Liver (tissue), 9 donors: Measurements from ENCODE around the gene TMEM53. TPM values are rescaled to one million over a fixed set of nuclear protein-coding genes. Genes with fewer than 3 reads are reported as not detected.

Source experiments
- DNase-seq: peaks from one replicate; pipeline ENCODE4 v3.0.0-alpha.2; 2017; ENCODE audit warnings: low spot score
- H3K27ac ChIP-seq, 2 donors: one replicate each; pipeline ENCODE4 v1.7.0; 2013; ENCODE audit warnings: inconsistent platforms in 2 of 2, low read length in 2 of 2, control low read depth in 1 of 2, low read depth in 1 of 2, mild to moderate bottlenecking in 1 of 2
- H3K27me3 ChIP-seq, 4 donors: one replicate each; pipeline versions ENCODE4 v1.6.1 to v1.7.0; 2013; ENCODE audit warnings: low read length in 3 of 4, inconsistent platforms in 1 of 4, mild to moderate bottlenecking in 1 of 4, moderate library complexity in 1 of 4; ENCODE audit not compliant: control insufficient read depth in 4 of 4, insufficient read depth in 4 of 4
- H3K36me3 ChIP-seq, 4 donors: one replicate each; pipeline versions ENCODE4 v1.6.1 to v1.7.0; 2013; ENCODE audit warnings: low read length in 3 of 4, mild to moderate bottlenecking in 3 of 4, low read depth in 1 of 4, moderate library complexity in 1 of 4; ENCODE audit not compliant: control insufficient read depth in 4 of 4, insufficient read depth in 3 of 4
- H3K4me1 ChIP-seq, 4 donors: one replicate each; pipeline versions ENCODE4 v1.6.1 to v1.7.0; 2013; ENCODE audit warnings: low read length in 3 of 4, mild to moderate bottlenecking in 3 of 4, moderate library complexity in 1 of 4; ENCODE audit not compliant: control insufficient read depth in 4 of 4, insufficient read depth in 4 of 4
- H3K4me3 ChIP-seq, 3 donors: one replicate each; pipeline versions ENCODE4 v1.6.1 to v1.7.0; 2013; ENCODE audit warnings: low read length in 3 of 3, control low read depth in 1 of 3, low read depth in 1 of 3, mild to moderate bottlenecking in 1 of 3
- H3K9ac ChIP-seq, 2 donors: one replicate each; pipeline ENCODE4 v1.7.0; 2013; ENCODE audit warnings: low read length in 2 of 2, mild to moderate bottlenecking in 2 of 2, moderate library complexity in 2 of 2, control low read depth in 1 of 2, low read depth in 1 of 2
- H3K9me3 ChIP-seq, 4 donors: one replicate each; pipeline versions ENCODE4 v1.6.1 to v1.7.0; 2013; ENCODE audit warnings: low read length in 3 of 4; ENCODE audit not compliant: control insufficient read depth in 4 of 4
- EGR1 ChIP-seq, 2 donors: IDR thresholded peaks; 2 replicates each; pipeline ENCODE4 v1.6.1; 2016 to 2018; ENCODE audit warnings: antibody characterized with exemption in 2 of 2, low read depth in 2 of 2
- FOXA1 ChIP-seq: IDR thresholded peaks from 2 replicates; pipeline ENCODE4 v1.6.1; 2016; ENCODE audit warnings: antibody characterized with exemption
- FOXA2 ChIP-seq: IDR thresholded peaks from 2 replicates; pipeline ENCODE4 v1.6.1; 2016; ENCODE audit warnings: antibody characterized with exemption
- GABPA ChIP-seq, 2 donors: IDR thresholded peaks in 1 of 2; conservative IDR thresholded peaks in 1 of 2; 2 replicates each; pipeline ENCODE4 v1.6.1; 2016; ENCODE audit warnings: antibody characterized with exemption in 2 of 2, mild to moderate bottlenecking in 1 of 2, moderate library complexity in 1 of 2
- HNF4A ChIP-seq, 2 donors: conservative IDR thresholded peaks; 2 replicates each; pipeline ENCODE4 v1.6.1; 2016; ENCODE audit warnings: antibody characterized with exemption in 2 of 2, mild to moderate bottlenecking in 2 of 2
- HNF4G ChIP-seq: IDR thresholded peaks from 2 replicates; pipeline ENCODE4 v1.6.1; 2016; ENCODE audit warnings: antibody characterized with exemption
- NR2F2 ChIP-seq: IDR thresholded peaks from 2 replicates; pipeline ENCODE4 v1.6.1; 2016; ENCODE audit warnings: antibody characterized with exemption
- RAD21 ChIP-seq, 2 donors: IDR thresholded peaks; 2 replicates each; pipeline ENCODE4 v1.6.1; 2016; ENCODE audit warnings: antibody characterized with exemption in 2 of 2, mild to moderate bottlenecking in 2 of 2
- RXRA ChIP-seq, 2 donors: IDR thresholded peaks; 2 replicates each; pipeline ENCODE4 v1.6.1; 2017 to 2018; ENCODE audit warnings: antibody characterized with exemption in 2 of 2, mild to moderate bottlenecking in 1 of 2
- SP1 ChIP-seq: IDR thresholded peaks from 2 replicates; pipeline ENCODE4 v1.6.1; 2018; ENCODE audit warnings: antibody characterized with exemption, mild to moderate bottlenecking
- WGBS: extraction: QIAGEN DNeasy Blood & Tissue Kit; methylation state at CpG from one replicate; pipeline ENCODE4 v1.1.7; 2013; 5-methylcytosine and 5-hydroxymethylcytosine counted together
- polyA plus RNA-seq, 2 donors: library from polyadenylated mRNA; stranded (reverse) in 1 of 2; unstranded in 1 of 2; fragments of 200-250 nt in 1 of 2; fragments of >200 nt in 1 of 2; fragmentation: Nextera tagmentation in 1 of 2; extraction: Ambion mirVana in 1 of 2; gene quantifications; one replicate each; pipeline versions ENCODE4 v1.2.1 to v1.2.3, GENCODE V29; 2013 to 2015
- total RNA-seq, 2 donors: library from RNA; depleted of rRNA; stranded (reverse); fragments of >200 nt; gene quantifications; one replicate each; pipeline ENCODE4 v1.2.3, GENCODE V29; 2014
- TF ChIP-seq, protein P1 (sequence below): IDR thresholded peaks from 2 replicates; pipeline ENCODE4 v1.6.1; 2016; ENCODE audit warnings: antibody characterized with exemption
- TF ChIP-seq, protein P2 (sequence below): fragments of 150-350 bp; IDR thresholded peaks from 2 replicates; pipeline ENCODE4 v1.5.1; 2017; ENCODE audit warnings: improper control_type of control experiment, low read depth, low read length; ENCODE audit not compliant: missing input control
- TF ChIP-seq, protein P3 (sequence below): IDR thresholded peaks from 2 replicates; pipeline ENCODE4 v1.6.1; 2016; ENCODE audit warnings: antibody characterized with exemption, mild to moderate bottlenecking
- TF ChIP-seq, protein P4 (sequence below): IDR thresholded peaks from 2 replicates; pipeline ENCODE4 v1.6.1; 2016; ENCODE audit warnings: antibody characterized with exemption
- donor health status: healthy.
- donor health status: healthy.
- donor health status: healthy.
- donor health status: healthy.
- donor health status: healthy.

TMEM53 gene
- total and polyA plus RNA-seq, 4 donors = 9.9 to 89.2 (median 29.4) TPM

DNA sequence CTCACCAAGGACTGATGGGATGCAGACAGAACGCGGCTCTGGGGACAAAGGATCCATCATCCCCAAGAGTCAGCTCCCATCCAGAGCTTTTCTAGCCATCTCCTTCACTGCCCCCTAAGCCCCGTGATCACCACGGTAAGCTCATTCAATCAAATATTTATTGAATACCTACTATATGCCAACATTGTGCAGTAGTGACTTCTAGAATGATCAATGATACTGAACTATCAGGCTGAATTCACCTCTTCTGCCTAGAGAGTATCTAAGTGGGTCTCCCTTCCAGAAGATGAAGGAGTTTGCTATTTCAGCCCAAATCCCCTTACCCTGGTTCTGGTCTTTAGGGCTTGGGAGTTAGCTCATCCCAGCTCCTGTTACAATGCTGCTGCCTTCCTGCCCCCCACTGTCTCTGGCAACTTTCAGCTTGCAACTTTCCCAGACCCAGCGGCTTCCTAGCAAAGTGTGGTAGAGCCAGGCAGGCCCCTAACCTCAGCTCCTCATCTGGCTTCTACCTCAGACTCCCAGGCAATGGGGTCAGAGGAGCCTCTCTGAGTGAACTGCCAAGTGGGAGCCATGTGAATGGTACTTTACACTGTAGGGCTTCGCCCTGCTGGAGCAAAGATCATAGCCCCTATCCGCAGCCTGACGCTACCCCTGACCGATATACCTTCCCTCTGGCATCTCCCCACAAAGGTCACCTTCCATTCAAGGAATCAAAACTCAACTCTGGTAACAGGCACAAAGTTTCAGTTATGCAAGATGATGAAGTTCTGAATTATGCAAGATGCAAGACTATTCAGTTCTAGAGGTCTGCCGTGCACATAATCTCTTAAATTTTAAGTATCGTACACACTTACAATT, 20.9 kb downstream of the TMEM53 start:
- no peaks in the 10 kb centered on the region for H3K9me3 ChIP-seq
- TF ChIP-seq RXRA (IDR thresholded peaks at IDR 0.05) (peak in 1 of 2 donors; percentile 92), SP1 (peak; percentile 74), FOXA1 (no peak), EGR1 (IDR thresholded peaks at IDR 0.05; ENCODE audit: low read depth in 2 of 2) (no peak), RAD21 (IDR thresholded peaks at IDR 0.05) (peak in 1 of 2 donors; percentile 21), NR2F2 (no peak), GABPA (IDR thresholded peaks at IDR 0.05 in 1 of 2, conservative IDR thresholded peaks at IDR 0.05 in 1 of 2) (no peak), HNF4G (peak; percentile 68), FOXA2 (no peak), HNF4A (conservative IDR thresholded peaks at IDR 0.05) (peak in 1 of 2 donors; percentile 90)
- TF ChIP-seq, protein P1, sequence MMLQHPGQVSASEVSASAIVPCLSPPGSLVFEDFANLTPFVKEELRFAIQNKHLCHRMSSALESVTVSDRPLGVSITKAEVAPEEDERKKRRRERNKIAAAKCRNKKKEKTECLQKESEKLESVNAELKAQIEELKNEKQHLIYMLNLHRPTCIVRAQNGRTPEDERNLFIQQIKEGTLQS = peak; percentile 37
- TF ChIP-seq, protein P2, sequence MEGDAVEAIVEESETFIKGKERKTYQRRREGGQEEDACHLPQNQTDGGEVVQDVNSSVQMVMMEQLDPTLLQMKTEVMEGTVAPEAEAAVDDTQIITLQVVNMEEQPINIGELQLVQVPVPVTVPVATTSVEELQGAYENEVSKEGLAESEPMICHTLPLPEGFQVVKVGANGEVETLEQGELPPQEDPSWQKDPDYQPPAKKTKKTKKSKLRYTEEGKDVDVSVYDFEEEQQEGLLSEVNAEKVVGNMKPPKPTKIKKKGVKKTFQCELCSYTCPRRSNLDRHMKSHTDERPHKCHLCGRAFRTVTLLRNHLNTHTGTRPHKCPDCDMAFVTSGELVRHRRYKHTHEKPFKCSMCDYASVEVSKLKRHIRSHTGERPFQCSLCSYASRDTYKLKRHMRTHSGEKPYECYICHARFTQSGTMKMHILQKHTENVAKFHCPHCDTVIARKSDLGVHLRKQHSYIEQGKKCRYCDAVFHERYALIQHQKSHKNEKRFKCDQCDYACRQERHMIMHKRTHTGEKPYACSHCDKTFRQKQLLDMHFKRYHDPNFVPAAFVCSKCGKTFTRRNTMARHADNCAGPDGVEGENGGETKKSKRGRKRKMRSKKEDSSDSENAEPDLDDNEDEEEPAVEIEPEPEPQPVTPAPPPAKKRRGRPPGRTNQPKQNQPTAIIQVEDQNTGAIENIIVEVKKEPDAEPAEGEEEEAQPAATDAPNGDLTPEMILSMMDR = no peak
- TF ChIP-seq, protein P3, sequence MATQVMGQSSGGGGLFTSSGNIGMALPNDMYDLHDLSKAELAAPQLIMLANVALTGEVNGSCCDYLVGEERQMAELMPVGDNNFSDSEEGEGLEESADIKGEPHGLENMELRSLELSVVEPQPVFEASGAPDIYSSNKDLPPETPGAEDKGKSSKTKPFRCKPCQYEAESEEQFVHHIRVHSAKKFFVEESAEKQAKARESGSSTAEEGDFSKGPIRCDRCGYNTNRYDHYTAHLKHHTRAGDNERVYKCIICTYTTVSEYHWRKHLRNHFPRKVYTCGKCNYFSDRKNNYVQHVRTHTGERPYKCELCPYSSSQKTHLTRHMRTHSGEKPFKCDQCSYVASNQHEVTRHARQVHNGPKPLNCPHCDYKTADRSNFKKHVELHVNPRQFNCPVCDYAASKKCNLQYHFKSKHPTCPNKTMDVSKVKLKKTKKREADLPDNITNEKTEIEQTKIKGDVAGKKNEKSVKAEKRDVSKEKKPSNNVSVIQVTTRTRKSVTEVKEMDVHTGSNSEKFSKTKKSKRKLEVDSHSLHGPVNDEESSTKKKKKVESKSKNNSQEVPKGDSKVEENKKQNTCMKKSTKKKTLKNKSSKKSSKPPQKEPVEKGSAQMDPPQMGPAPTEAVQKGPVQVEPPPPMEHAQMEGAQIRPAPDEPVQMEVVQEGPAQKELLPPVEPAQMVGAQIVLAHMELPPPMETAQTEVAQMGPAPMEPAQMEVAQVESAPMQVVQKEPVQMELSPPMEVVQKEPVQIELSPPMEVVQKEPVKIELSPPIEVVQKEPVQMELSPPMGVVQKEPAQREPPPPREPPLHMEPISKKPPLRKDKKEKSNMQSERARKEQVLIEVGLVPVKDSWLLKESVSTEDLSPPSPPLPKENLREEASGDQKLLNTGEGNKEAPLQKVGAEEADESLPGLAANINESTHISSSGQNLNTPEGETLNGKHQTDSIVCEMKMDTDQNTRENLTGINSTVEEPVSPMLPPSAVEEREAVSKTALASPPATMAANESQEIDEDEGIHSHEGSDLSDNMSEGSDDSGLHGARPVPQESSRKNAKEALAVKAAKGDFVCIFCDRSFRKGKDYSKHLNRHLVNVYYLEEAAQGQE = no peak
- DNase-seq = no peak
- no peaks in the 10 kb centered on the region for H3K27me3 ChIP-seq
- peaks cover 6 to 31% (median 14%) of the 10 kb centered on the region in 4 donors for H3K36me3 ChIP-seq
- peaks cover 0 to 10% (median 3%) of the 10 kb centered on the region in 4 donors for H3K4me1 ChIP-seq
- H3K9ac ChIP-seq = no peak overlapping the region
- H3K4me3 ChIP-seq = no peak overlapping the region
- WGBS = 57% methylated on average over 11 of the region's 11 CpGs
- H3K27ac ChIP-seq = no peak overlapping the region

DNA sequence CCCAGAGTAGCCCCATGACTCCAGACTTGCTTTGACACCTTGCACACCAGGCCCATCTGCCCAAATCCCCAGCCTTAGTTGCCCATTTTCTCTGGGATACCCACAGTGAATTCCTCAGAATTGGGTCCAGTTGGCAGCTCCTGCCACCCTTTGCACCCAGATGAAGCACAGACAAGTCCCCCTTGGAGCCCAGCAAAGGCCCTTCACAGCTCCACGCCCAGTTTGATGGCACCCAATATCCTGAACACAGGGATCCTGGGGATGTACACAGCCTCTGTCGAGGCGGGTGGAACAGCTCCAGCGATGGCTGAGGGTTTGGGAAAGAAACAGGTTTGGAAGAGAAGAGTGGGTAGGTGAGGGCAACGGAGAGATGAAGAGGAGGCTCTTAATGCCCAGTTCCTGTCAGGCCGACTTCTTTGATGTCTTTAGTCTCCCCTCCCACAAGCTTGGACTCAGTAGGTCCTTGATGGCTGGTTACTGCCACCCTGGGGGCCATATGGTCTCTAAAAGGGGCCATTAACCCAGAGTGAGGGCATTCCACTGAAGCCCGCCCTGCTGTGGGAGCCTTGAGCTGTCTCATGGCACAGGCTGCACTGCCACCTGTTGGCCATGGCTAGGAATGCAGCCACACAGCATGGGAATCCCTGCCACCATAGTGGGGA, 21.7 kb downstream of the TMEM53 start:
- Histone ChIP-seq H3K4me3 (no peak overlapping the region), H3K9me3 (no peaks in the 10 kb centered on the region), H3K36me3 (peaks cover 9 to 35% (median 13%) of the 10 kb centered on the region in 4 donors), H3K4me1 (peaks cover 0 to 10% (median 3%) of the 10 kb centered on the region in 4 donors), H3K27me3 (no peaks in the 10 kb centered on the region), H3K27ac (no peak overlapping the region), H3K9ac (no peak overlapping the region)
- TF ChIP-seq, protein P4, sequence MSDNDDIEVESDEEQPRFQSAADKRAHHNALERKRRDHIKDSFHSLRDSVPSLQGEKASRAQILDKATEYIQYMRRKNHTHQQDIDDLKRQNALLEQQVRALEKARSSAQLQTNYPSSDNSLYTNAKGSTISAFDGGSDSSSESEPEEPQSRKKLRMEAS = no peak
- TF ChIP-seq, protein P2 = peak; percentile 94
- TF ChIP-seq RAD21 (IDR thresholded peaks at IDR 0.05) = peak; percentile 92
- DNase-seq = peak; percentile 88
- 58% methylated on average over 7 of the region's 7 CpGs for WGBS
